Mucosa of rectum (tissue), 2 donors: ENCODE data around the gene NDRG2.
A peak's percentile ranks its signal among the peaks of the same experiment; 100 is the strongest.

Experiments used
- H3K27ac ChIP-seq, 2 donors: one replicate each; pipeline ENCODE4 v1.7.0; 2013; ENCODE audit warnings: inconsistent platforms in 2 of 2, low read depth in 2 of 2, low read length in 2 of 2
- H3K27me3 ChIP-seq, 2 donors: one replicate each; pipeline ENCODE4 v1.7.0; 2013; ENCODE audit warnings: low read length in 2 of 2; ENCODE audit not compliant: control insufficient read depth in 2 of 2, insufficient read depth in 2 of 2
- H3K36me3 ChIP-seq, 2 donors: one replicate each; pipeline ENCODE4 v1.7.0; 2013; ENCODE audit warnings: low read length in 2 of 2; ENCODE audit not compliant: control insufficient read depth in 2 of 2, insufficient read depth in 2 of 2
- H3K4me1 ChIP-seq, 2 donors: one replicate each; pipeline ENCODE4 v1.7.0; 2013; ENCODE audit warnings: low read length in 2 of 2, mild to moderate bottlenecking in 1 of 2; ENCODE audit not compliant: control insufficient read depth in 2 of 2, insufficient read depth in 2 of 2
- H3K4me3 ChIP-seq, 2 donors: one replicate each; pipeline ENCODE4 v1.7.0; 2013; ENCODE audit warnings: low read length in 2 of 2
- H3K9ac ChIP-seq, 2 donors: one replicate each; pipeline ENCODE4 v1.7.0; 2013; ENCODE audit warnings: low read length in 2 of 2, low read depth in 1 of 2, mild to moderate bottlenecking in 1 of 2
- H3K9me3 ChIP-seq, 2 donors: one replicate each; pipeline ENCODE4 v1.7.0; 2013; ENCODE audit warnings: low read length in 2 of 2; ENCODE audit not compliant: control insufficient read depth in 2 of 2
- donor health status: healthy.
- donor health status: Normal muscosa, but diverticular disease.

Gene NDRG2

GRCh38 chr14:21036751-21037150, 11.9 kb upstream of the NDRG2 start:
- Histone ChIP-seq H3K4me1 (peaks cover 14 to 15% of the 10 kb centered on the region in 2 donors), H3K27ac (no peak overlapping the region), H3K36me3 (no peaks in the 10 kb centered on the region)

GRCh38 chr14:21034707-21035106, 9.8 kb upstream of the NDRG2 start, which contains the start of gene RNASE13:
TSS of gene RNASE13 (minus strand) at chr14:21034807. CDS start at chr14:21034288, 519 bp downstream.
- Histone ChIP-seq H3K9me3 (no peaks in the 10 kb centered on the region), H3K4me1 (peaks cover 13 to 14% of the 10 kb centered on the region in 2 donors), H3K27me3 (no peaks in the 10 kb centered on the region), H3K27ac (no peak within 1 kb of the TSS), H3K9ac (no peak within 1 kb of the TSS), H3K36me3 (no peaks in the 10 kb centered on the region), H3K4me3 (no peak within 1 kb of the TSS)

More at GRCh38 chr14:21036751-21037150, 11.9 kb upstream of the NDRG2 start:
- Histone ChIP-seq H3K9ac (no peak overlapping the region), H3K9me3 (no peaks in the 10 kb centered on the region), H3K4me3 (no peak overlapping the region), H3K27me3 (no peaks in the 10 kb centered on the region)

GRCh38 chr14:21033133-21033698, 8.4 kb upstream of the NDRG2 start:
- H3K36me3 ChIP-seq: no peaks in the 10 kb centered on the region
- H3K4me3 ChIP-seq: no peak overlapping the region
- H3K9me3 ChIP-seq: no peaks in the 10 kb centered on the region
- H3K4me1 ChIP-seq: no peaks in the 10 kb centered on the region
- H3K27me3 ChIP-seq: no peaks in the 10 kb centered on the region
- no peak overlapping the region for H3K27ac ChIP-seq
- no peak overlapping the region for H3K9ac ChIP-seq

- Histone ChIP-seq H3K9me3 (no peaks in the 10 kb centered on the region), H3K9ac (no peak overlapping the region), H3K27me3 (no peaks in the 10 kb centered on the region), H3K36me3 (no peaks in the 10 kb centered on the region), H3K27ac (no peak overlapping the region), H3K4me1 (no peaks in the 10 kb centered on the region), H3K4me3 (no peak overlapping the region)
These were observed 7.7 kb upstream of the NDRG2 start for GRCh38 chr14:21032326-21033132.

GRCh38 chr14:21030531-21030930, 5.7 kb upstream of the NDRG2 start:
- Histone ChIP-seq H3K36me3 (no peaks in the 10 kb centered on the region), H3K9me3 (no peaks in the 10 kb centered on the region), H3K27me3 (no peaks in the 10 kb centered on the region), H3K4me3 (no peak overlapping the region), H3K9ac (no peak overlapping the region), H3K4me1 (peaks cover 0 to 3% of the 10 kb centered on the region in 2 donors), H3K27ac (no peak overlapping the region)

- Histone ChIP-seq H3K4me3 (no peak within 1 kb of the TSS), H3K27me3 (no peaks in the 10 kb centered on the region), H3K9me3 (no peaks in the 10 kb centered on the region), H3K4me1 (peaks cover 0 to 6% of the 10 kb centered on the region in 2 donors), H3K36me3 (no peaks in the 10 kb centered on the region), H3K27ac (no peak within 1 kb of the TSS), H3K9ac (no peak within 1 kb of the TSS)
These were observed 5.1 kb upstream of the NDRG2 start, which contains the start of gene TPPP2 for GRCh38 chr14:21029917-21030316. TSS of gene TPPP2 (plus strand) at chr14:21030217. CDS start at chr14:21030582, 365 bp downstream.

- H3K36me3 ChIP-seq: peaks cover 0 to 5% of the 10 kb centered on the region in 2 donors
- no peak overlapping the region for H3K27ac ChIP-seq
- H3K9me3 ChIP-seq: no peaks in the 10 kb centered on the region
- no peak overlapping the region for H3K9ac ChIP-seq
- H3K27me3 ChIP-seq: no peaks in the 10 kb centered on the region
- H3K4me1 ChIP-seq: peaks cover 12 to 26% of the 10 kb centered on the region in 2 donors
- no peak overlapping the region for H3K4me3 ChIP-seq
These were observed 2.1 kb upstream of the NDRG2 start for GRCh38 chr14:21026988-21027315.

- Histone ChIP-seq H3K9me3 (no peaks in the 10 kb centered on the region), H3K4me1 (peaks cover 12 to 26% of the 10 kb centered on the region in 2 donors), H3K27me3 (no peaks in the 10 kb centered on the region), H3K9ac (no peak overlapping the region), H3K4me3 (no peak overlapping the region), H3K36me3 (peaks cover 0 to 10% of the 10 kb centered on the region in 2 donors), H3K27ac (peak overlapping the region; percentile 43 to 77)
These were observed 1.6 kb upstream of the NDRG2 start for GRCh38 chr14:21026274-21026987.

GRCh38 chr14:21025371-21026273, 761 bp upstream of the NDRG2 start:
- H3K4me1 ChIP-seq: peaks cover 12 to 26% of the 10 kb centered on the region in 2 donors
- H3K9me3 ChIP-seq: no peaks in the 10 kb centered on the region
- H3K27me3 ChIP-seq: no peaks in the 10 kb centered on the region
- H3K9ac ChIP-seq: peak overlapping the region; percentile 72 to 80
- H3K27ac ChIP-seq: peak overlapping the region; percentile 76 to 77
- H3K36me3 ChIP-seq: peaks cover 6 to 18% of the 10 kb centered on the region in 2 donors
- H3K4me3 ChIP-seq: peak overlapping the region; percentile 73 to 77
